ENCODE results near the gene CDK18. TPM values are rescaled to one million over a fixed set of nuclear protein-coding genes. Genes with fewer than 3 reads are reported as not detected.

The CDK18 gene
- total RNA-seq, 1 donor from 2014 or later: 4.0 TPM

DNA sequence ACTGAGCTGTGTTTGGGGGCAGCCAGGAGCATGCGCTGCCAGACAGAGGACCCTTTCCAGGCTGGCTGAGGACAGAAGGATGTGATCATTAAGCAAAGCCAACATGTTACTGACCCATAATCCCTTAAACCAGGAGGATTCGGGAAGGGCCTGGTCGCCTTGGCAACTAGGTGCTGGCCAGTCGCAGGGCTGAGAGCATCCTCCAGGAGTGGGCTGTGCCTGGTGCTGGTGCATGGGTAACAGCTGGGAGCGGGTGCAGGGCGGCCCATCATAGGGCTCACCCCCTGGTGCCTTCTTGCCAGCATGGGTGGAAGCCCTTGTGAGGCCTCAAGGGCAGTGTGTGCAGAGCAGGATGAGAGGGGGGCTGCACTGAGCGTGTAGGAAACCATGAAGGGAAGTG lies 17.2 kb downstream of the CDK18 start:
- DNase-seq (ENCODE audit: low spot score): no peak

DNA sequence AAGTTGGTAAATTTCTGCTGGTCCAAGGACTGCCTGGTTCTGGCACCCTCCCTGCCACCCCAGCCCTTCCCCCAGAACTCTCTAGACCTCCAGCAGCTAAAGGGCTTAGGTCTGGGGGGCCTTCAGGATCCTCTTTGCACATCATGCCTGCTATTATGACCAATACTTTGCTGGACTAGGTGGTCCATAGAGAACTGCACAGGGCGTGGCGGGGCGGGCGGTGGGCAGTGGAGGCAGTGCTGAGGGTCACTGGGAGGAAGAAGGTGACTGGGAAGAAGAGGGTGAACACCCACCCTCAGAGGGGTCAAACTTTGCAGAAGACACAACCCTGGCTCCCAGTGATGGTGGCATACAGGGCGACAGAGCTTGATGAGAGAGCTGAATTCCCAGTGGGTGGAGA lies 18.2 kb downstream of the CDK18 start:
- no peak for DNase-seq (ENCODE audit: low spot score)

DNA sequence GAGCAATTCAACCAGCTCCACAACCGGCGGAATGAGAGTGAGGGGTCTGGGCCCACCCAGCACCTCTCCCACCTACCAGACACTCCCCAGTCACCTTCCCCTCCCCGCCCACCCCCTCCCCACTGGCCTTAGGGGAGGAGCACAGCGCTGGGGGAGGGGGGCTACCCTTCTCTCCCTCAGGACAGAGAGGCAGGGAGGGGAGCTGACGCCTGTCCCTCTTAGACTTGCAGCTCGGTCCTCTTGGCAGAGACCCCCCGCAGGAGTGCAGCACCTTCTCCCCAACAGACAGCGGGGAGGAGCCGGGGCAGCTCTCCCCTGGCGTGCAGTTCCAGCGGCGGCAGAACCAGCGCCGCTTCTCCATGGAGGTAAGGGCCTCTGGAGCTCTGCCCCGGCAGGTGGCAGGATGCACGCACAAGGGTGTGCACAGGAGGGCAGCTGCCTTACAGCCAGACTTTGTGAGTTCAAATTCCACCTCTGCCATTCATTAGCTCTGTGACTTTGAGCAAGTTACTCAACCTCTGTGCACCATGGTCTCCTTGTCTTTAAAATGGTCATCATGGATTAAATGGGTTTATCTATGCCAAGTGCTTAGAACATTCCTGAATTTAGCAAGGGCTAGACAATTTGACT lies 18.9 kb downstream of the CDK18 start:
- DNase-seq (ENCODE audit: low spot score): no peak

DNA sequence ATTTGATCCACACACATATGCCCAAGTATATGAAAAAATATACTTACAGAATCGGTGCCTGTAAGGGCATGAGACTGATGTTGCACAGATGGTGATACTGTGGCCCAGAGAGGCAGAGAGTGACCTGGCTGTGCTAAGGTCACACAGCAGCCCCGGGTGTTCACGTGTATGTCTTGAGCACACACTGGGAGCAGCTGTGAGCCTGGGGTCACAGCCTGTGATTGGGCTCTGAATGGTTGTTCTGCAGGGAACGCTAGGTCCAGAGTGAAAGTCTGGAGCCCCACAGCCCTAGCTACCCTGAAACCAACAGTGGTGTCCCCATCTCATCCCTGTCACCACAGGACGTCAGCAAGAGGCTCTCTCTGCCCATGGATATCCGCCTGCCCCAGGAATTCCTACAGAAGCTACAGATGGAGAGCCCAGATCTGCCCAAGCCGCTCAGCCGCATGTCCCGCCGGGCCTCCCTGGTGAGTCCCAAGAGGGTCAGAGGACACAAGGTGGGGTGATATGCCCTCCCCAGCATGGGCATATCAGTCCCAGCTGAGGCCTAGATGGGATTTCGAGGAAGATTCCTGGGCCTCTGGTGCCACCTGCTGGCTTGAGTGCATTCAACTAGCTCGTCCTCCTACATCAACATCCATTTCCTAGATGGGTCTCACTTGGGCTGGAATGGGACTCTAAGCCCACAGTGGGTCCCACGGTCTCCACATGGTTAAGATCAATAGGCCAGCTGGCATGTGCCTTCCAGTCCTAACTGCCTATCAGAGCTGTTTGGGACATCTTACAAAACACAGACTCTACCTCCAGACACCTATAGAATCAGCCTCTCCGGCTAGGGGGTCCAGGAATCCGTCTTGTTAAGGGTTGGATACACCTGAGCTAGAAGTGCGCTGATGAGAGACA lies 19.7 kb downstream of the CDK18 start:
- DNase-seq (ENCODE audit: low spot score): no peak

DNA sequence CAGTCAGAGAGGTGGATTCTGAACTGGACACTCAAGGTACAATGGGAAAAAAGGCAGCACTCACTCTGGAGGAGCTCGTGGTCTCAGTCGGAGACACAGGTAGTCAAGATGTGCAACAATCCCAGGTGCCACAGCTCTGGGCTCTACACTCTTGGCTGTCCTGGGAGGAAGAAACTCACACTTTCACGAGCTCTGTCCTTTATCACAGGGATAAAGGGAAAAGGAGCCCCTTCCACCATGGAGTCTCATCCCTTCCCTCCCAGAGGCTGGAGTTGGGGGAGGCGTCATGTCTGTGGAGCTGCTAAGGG lies 20.3 kb downstream of the CDK18 start:
- DNase-seq (ENCODE audit: low spot score): no peak

DNA sequence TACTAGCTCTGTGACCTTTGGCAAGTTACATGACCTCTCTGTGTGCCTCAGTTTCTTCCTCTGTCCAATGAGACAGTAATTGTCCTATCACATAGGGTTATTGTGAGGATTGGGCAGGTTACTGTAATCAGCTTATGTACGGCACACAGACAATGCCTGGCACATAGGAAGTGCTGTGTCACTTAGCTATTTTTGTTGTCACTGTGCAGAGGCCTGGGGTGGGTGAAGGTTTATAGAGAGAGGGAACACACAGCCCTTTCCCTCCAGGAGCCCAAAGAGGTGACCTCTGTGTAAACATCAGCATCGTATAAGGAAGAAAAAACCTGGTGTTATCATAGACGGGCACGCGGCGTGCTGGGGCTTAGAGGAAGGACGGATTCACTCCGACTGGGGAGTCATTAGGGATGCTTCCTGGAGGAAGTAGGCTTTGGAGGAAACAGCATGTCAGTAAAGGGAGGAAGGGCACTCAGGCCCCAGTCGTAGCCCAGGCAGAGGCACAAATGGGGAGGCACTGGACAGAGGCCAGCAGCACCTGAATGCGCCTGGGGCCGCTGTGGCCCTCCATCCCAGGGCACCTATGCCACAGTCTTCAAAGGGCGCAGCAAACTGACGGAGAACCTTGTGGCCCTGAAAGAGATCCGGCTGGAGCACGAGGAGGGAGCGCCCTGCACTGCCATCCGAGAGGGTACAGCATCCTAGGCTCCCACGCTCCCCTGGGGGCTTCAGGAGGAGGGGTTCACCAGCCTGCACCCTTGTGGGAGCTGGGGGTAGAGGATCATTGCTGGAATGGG lies 21.2 kb downstream of the CDK18 start:
- no peak for DNase-seq (ENCODE audit: low spot score)

DNA sequence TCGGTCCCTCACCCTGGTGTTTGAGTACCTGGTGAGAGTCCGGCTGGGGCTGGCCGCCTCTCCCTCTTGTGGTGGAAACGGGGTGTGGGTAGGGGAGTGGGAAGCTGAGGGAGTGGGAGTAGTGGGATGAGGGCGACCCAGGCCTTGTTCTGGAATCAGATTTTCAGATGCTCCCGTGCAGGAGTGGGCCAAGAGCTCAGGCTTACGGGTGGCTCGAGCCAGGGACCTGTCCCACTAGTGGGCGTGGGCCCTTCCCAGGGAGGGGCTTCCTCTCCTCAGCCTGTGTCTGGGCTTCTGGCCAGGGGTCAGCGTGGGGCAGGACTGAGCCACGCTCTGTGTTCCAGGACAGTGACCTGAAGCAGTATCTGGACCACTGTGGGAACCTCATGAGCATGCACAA lies 22.0 kb downstream of the CDK18 start:
- no peak for DNase-seq (ENCODE audit: low spot score)

DNA sequence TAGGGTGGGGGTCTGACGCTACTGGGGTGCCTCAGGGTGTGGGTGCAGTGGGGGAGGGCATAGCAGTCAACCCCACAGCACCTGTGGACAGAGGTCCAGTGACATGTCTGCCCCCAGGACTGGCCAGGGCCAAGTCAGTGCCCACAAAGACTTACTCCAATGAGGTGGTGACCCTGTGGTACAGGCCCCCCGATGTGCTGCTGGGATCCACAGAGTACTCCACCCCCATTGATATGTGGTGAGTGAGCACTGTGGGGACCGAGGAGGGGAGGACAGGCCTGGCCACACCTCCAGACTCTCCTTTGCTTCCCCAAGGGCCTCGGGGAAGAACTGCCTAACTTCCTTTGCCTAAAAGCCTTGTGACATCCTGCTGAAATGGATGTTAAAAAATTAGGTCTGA lies 23.5 kb downstream of the CDK18 start:
- DNase-seq (ENCODE audit: low spot score): no peak

DNA sequence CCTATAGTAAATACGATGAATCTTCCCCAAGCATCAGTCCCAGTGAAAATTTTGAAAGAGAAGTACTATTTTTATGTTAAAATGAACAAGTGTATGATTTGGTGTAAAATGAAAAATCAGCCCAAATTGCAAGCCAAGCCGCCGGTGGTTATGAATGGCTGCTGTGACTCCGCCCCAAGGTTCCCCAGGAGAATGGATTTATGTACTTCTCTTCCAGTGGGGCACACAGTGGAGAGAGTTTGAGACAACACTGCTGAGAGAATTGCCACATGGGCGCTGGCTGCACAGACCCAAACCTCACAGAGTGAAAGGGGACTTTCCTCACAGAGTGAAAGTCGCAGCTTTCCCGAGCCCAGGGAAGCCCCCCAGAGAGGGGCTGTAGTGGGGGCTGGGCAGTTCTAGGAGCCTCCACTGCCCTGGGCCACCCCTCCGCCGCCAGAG lies 24.0 kb downstream of the CDK18 start:
- DNase-seq (ENCODE audit: low spot score): no peak

DNA sequence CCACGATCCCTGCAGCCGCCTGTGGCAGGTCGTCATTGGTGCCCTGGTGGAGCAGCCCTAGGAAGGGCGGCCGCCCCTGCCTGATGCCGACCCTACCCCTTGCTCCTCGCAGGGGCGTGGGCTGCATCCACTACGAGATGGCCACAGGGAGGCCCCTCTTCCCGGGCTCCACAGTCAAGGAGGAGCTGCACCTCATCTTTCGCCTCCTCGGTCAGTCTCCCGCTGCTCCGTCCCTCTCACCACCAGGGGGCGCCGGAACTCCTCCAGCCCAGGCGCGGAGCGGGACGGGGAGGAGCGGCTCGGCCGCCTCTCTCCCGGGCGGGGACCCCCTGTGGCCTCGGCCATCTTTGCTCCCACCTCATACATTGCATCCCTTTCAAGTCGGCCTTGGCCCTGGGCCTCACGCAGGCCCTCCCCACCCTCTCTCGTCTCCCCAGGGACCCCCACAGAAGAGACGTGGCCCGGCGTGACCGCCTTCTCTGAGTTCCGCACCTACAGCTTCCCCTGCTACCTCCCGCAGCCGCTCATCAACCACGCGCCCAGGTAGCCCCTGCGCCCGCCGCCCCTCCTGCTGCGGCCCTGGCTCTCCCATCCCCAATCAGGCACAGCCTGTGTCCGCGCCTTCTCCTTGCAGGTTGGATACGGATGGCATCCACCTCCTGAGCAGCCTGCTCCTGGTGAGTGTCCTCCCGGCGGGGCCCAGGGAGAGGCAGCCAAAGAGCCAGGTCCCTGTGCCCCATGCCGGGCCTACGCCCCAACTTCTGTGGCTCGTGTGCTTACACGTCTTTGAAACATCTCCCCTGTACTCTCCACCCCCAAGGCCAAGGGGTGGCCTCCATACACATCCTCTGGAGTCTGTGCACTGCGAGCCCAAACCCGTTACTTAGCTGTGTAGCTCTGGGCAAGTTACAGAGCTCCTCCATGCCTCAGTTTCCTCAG lies 24.7 kb downstream of the CDK18 start:
- DNase-seq (ENCODE audit: low spot score): peak; percentile 95

DNA sequence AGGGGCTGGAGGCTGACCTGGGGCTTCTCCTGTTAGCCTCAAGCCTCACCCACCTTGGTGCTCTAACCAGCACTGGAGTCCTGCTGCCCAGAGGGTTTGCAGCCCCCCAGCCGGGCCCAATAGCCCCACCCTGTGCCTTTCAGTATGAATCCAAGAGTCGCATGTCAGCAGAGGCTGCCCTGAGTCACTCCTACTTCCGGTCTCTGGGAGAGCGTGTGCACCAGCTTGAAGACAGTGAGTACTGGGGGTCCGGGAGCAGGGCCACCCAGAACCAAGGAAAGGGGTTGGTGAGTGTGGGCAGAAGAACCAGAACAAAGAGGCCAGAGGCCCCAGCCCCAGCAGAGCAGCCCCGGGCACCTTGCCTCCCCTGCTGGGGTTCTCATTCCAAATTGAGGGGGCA lies 25.6 kb downstream of the CDK18 start:
- DNase-seq (ENCODE audit: low spot score): no peak

DNA sequence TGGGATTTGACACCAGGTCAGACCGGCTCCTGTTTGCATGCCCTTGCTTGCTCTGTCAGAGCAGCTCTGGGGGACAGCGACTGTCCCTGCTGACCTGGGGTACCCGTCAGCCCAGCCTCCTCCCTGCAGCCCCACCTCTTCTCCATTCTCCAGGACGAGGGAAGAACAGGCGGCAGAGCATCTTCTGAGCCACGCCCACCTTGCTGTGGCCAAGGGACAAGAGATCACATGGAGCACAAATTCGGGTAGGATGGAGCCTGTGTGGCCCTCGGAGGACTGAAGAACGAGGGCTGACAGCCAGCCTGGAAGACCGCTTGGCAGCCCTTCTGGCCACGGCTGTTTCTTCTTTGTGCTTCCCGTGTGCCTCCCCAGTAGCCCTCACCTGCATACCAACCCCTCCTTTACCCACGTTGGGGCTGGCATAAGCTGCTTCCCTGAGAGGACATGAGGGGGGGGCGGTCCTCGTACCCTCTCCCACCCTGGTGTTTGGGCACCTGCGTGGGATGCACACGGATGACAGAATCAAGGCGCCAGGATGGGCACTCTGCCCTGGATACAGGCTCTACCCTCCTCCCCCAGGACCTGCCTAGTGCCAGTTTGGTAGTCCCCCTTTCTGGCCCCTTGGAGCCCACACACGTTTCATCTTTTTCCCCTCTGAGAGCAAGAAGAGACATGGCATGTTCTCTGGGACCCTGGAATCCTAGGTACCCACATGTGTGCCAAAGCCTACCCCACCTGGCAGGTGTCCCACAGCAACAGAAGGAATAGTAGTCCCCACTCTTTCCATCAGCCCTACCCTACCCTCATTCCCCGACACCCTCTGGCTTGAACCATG lies 26.9 kb downstream of the CDK18 start:
- DNase-seq (ENCODE audit: low spot score): no peak

DNA sequence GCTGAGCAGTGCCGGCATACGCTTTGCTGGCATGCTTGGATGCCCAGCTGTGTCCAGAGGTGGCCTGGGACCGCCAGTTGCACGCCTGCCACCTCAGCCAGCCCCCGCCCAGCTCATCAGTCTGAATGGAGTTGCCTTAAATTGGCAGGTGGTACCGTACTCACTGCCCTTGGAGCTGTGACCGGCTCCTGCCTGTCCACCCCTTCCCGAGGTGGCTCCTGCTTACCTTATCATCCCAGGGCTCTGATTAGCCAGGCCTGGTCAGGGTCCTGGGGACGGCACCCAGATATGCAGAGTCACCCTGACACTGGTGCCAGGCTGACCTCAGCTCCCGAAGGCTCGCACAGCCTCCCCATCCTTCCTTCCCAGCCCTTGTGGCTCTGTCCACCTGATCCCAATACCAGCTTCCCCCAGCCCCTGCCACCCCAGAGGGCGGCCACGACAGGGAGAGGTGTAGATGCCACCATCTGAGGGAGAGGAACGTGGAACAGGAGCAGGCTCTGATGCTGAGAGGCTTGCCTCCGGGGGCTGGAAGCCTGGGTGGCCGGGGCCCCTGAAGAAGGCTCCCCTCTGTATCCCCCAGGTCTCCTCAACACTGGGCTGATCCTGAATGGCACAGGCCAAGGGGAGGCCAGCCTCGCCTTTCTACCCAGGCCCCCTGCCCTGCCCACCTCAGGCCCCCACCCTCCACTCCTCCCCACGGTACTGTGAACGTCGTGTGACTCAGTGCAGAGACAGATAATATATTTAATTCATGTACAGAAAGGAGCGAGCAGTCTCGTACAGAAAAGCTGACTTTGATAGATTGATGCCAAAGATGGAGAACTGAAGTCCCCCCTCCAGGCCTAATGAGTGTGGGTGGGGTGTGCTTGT lies 27.8 kb downstream of the CDK18 start:
- no peak for DNase-seq (ENCODE audit: low spot score)

DNA sequence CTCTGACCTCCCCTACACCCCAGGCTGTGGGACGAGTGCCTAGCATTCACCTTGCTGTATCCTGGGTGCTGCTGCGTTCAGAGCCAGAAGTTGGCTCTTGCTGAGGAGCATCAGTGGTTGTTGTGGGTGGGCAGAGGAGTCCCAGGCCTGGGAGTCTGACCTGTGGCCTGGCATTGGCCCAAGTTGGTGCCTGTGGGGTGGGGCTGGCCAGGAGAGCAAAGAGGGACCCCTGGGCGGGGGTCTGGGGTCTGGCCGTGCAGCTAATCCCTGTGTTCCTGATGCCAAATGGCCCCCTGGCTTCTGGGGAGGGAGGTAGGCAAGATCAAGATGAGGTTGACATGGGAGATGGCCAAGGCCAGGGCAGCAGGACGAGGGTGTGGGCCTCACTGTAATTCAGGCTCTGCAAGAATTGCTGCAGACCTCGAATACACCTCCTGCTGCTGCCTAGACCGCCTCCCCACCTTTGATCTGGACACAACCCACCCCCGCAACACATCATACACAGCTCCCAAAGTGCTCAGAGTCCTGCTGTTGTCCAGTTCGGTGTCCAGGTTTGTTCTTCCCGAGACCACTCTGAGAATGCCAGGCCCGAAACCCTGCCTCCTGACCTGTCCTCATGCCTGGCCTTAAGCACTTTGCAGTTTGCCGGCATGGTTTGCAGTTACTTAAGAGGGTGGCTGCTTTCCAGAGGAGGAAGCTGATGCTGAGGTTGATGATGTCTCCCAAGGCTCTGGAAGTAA lies 28.7 kb downstream of the CDK18 start:
- no peak for DNase-seq (ENCODE audit: low spot score)

DNA sequence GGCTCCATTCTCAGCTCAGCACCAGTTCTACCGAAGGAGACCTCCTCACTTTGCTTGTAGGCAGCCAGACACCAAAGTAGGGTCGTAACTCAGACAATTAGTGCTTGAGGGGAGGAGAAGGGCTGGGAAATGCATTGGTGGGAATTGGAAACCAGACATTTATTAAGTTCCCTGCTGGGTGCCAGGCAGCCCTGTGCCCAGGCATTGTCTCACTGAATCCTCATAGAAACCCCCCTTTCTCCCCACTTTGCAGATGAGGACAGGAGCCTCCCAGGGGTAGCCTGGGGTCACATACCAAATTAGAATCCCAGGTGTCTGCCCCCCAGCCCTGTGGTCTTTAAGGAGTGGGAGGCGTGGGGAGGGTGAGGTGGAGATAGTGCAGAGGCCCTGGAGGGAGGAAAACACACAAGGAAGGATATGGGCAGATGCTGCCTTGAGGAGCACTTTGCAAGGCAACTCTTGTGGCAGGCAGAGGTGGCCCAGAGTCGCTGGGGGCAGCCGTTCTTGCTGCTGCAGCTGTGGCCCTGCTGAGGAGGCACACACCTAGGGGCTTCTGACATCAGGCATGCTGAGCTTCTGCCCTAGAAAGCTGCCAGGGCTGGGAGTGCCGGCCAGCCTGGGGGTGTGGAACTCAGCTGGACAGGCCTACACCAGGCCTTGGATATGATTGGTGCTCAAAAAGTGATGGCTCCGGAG lies 29.4 kb downstream of the CDK18 start:
- no peak for DNase-seq (ENCODE audit: low spot score)

DNA sequence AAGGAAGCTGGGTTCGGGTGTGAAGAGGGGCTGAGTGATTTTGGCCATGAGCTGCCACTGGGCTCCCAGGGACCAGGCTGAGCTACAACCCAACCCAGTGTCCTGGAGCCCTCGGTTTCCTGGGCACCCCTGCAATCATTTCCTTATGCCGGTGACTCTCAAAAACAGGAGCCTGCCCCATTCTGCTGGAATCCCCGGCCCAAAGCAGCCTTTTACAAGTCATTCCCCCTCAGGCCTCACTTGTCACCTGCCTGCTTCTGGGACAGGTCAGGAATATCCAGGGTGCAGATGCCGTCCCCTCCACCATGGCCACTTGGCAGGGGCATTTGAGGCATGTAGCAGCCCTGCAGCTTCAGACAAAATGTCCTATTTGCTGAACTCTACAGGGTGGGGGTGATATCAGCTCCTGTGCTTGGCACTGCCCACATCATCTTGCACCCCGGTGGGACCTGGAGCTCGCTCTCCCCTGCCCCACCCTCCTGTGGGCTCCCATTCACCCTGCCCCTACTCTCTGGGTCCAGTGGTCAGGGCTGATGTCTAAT lies 30.0 kb downstream of the CDK18 start:
- DNase-seq (ENCODE audit: low spot score): no peak

DNA sequence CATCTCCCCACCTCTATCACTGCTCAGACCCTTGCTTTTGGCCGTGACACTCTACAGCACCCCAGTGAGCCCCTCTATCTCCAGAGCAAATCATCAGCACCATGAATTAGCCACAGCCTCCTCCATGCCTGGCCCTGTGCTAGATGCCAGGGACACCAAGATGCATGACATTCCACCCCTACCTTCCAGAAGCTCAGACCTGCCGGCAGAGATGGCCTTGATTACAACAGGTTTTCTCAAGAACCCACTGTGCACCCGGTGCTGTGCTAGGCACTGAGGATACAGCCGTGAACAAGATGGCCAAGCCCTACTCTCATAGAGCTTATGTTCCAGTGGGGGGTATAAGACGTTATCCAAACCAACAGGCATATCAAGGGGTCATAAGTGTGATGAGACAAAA lies 30.6 kb downstream of the CDK18 start:
- DNase-seq (ENCODE audit: low spot score): no peak

Data from mesenteric fat pad (tissue), 1 donor.